C4-2B (cell line): ENCODE data around the gene RAMP1.
"Not testable (repeated sequence)": the region's sequence is repeated elsewhere in the genome, so short reads cannot be mapped to it uniquely, and the experiment has no call there.

Experiments used
- H3K27ac ChIP-seq: fragments of 450-650 bp; 2 replicates; pipeline ENCODE4 v1.5.1; 2017
- CTCF ChIP-seq: fragments of 450-650 bp; conservative IDR thresholded peaks from 2 replicates; pipeline ENCODE4 v1.5.1; 2017; ENCODE audit warnings: mild to moderate bottlenecking
- ZFX ChIP-seq: fragments of 450-650 bp; IDR thresholded peaks from 2 replicates; pipeline ENCODE4 v1.6.1; 2017

The RAMP1 gene

DNA sequence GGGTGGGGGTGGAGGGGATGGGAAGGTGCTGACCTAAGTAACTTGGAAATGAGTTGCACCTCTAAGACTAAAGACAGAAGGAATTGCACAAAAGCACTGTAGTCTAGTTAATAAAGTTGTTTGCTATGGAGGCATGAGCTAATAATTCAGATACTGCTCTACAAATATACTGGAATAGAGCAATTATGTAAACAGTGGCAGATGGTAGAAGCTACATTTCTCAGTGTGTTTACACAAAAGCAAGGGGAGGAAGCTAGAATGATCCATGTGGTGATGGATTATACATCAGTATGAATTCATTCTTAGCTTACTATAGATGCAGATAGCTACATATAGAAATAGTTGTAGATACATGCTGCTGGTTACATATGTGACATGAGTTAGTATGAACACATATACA is 79.8 kb downstream of the RAMP1 start:
- no peak overlapping the region for H3K27ac ChIP-seq
- no peak for TF ChIP-seq ZFX
- no peak for TF ChIP-seq CTCF

- H3K27ac ChIP-seq: no peak overlapping the region
Observed at GRCh38 chr2:237940828-237941227, 81.4 kb downstream of the RAMP1 start.

DNA sequence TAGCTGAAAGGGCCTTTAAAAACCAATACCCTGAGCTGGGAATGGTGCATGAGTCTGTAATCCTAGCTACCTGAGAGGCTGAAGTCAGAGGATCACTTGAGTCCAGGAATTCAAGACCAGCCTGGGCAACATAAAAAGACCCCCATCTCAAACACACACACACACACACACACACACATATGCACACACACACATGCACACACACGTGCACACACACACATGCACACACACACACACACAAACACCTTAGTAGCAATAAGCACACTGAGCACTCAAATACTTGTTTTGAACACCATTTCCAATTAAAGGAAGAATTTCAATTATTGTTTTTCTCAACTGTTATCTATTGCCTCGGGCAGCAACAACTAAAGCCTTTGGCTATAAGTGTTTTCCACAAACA is 81.8 kb downstream of the RAMP1 start:
- no peak overlapping the region for H3K27ac ChIP-seq
- no peak for TF ChIP-seq CTCF
- TF ChIP-seq ZFX: no peak

More at GRCh38 chr2:237940828-237941227, 81.4 kb downstream of the RAMP1 start:
- TF ChIP-seq CTCF (no peak), ZFX (no peak)

DNA sequence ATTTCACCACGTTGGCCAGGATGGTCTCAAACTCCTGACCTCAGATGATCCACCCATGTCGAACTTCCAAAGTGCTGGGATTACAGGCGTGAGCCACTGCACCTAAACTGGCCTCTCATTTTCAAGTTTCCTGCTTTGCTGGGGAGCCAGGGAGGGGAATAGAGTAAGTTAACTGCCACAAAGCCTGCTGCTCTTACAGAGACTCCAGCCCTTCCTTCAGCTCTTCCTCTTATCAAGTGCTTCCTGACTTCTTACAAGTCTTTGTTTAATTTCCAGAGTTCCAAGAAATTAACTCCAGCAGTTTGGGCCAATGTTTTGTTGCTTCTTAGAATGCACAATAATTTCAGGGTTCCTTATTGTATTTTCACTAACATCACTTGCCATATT is 83.1 kb downstream of the RAMP1 start:
- TF ChIP-seq CTCF: no peak
- TF ChIP-seq ZFX: no peak

DNA sequence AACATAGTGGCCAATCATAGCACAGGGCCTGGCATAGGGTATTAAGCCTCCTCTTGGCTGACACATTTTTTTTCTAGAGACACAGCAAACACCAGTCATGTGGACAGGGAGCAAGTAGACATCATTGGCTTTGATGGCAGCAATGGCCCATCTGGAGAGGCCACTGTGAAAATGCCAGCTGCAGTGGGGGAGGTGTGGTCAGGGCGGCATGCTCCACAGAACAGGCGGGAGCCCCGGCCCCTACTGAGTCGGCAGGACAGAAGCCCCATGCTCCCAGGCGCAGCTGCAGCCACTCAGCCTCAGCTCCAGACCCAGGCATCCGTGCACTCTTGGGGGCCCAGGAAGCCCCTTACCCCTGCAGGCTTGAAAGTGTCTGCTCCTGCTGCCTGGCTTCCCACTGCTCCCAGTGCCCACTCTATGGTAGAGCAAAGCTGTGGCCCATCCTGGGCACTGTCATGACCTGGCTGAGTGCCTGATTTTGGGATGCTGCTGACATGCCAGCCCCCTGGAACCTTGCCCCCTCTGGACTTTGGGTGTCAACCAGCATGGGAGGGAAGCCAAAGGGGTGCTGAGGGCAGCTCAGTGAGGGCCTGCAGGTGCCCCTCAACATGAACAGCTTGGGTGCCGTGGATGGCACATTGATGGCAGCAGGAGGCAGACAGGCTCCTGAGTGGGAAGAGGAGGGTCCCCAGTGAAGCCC is 84.1 kb downstream of the RAMP1 start:
- TF ChIP-seq CTCF (no peak), ZFX (no peak)
- no peak overlapping the region for H3K27ac ChIP-seq

More for the DNA sequence above, 83.1 kb downstream of the RAMP1 start:
- no peak overlapping the region for H3K27ac ChIP-seq

DNA sequence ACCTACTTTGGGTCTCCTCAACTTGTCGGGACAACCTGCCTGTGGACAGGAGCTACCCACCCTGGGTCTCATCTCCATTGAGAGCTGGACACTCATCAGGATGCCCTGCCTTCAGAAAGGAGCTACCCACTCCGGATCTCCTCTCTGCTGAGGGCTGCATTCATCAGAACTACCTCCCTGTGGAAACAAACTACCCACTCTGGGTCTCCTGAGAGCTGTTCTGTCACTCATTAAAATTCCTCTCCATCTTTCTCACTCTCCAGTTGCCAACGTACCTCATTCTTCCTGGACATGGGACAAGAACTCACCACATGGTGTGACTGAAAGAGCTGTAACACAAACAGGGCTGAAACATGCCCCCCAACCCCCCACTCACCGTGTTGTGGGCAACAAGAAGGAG is 84.9 kb downstream of the RAMP1 start:
- TF ChIP-seq ZFX: no peak
- H3K27ac ChIP-seq: no peak overlapping the region

GRCh38 chr2:237946423-237946822 is 87.0 kb downstream of the RAMP1 start:
- no peak overlapping the region for H3K27ac ChIP-seq
- TF ChIP-seq CTCF (no peak), ZFX (no peak)

- not testable (repeated sequence) for H3K27ac ChIP-seq
Observed at GRCh38 chr2:237951354-237951753, 91.9 kb downstream of the RAMP1 start.
